ENCODE data around the gene ANTXR2. TPM values are rescaled to one million over a fixed set of nuclear protein-coding genes. Genes with fewer than 3 reads are reported as not detected.
A peak's percentile ranks its signal among the peaks of the same experiment; 100 is the strongest.

Gene ANTXR2
- total RNA-seq, 1 experiment from 2014 or later = 31.0 TPM

DNA sequence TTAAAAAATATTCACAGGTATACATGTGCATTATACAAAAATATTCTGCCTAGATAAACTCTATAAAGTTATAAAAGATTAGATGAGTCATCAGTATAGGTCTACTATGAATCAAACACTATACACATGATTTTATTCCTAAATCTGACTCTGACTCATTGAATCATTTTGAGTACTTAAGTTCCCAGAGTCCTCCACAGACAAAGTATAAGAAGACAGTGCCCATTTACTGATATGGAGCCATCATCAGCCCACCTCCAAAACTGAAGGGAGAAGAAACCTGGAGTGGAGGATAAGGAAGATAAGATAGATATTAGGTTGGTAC is 28.7 kb upstream of the ANTXR2 start:
- Mint-ChIP-seq H3K27me3 (ENCODE audit: insufficient read depth, unreplicated experiment) (no peaks in the 10 kb centered on the region), H3K36me3 (ENCODE audit: insufficient read depth, unreplicated experiment) (no peaks in the 10 kb centered on the region), H3K27ac (ENCODE audit: low read depth, unreplicated experiment) (peak overlapping the region; percentile 78), H3K4me3 (ENCODE audit: unreplicated experiment) (no peak overlapping the region), H3K9me3 (ENCODE audit: unreplicated experiment) (peaks cover 14% of the 10 kb centered on the region), H3K4me1 (ENCODE audit: insufficient read depth, unreplicated experiment) (peaks cover 25% of the 10 kb centered on the region)
- peak; percentile 50 for DNase-seq (ENCODE audit: unreplicated experiment)
- ChIA-PET POLR2A (interaction anchor here (1.1 kb wide), 1 partner anchor 29 kb away, joined by 5 read pairs; the partner anchor contains the start of gene ANTXR2), CTCF (no interaction called here)
- no TSS peak for BruUV-seq (replicated peaks)
- intact Hi-C loops (cut with micrococcal nuclease) = no loop called here
- TF ChIP-seq, protein P1, sequence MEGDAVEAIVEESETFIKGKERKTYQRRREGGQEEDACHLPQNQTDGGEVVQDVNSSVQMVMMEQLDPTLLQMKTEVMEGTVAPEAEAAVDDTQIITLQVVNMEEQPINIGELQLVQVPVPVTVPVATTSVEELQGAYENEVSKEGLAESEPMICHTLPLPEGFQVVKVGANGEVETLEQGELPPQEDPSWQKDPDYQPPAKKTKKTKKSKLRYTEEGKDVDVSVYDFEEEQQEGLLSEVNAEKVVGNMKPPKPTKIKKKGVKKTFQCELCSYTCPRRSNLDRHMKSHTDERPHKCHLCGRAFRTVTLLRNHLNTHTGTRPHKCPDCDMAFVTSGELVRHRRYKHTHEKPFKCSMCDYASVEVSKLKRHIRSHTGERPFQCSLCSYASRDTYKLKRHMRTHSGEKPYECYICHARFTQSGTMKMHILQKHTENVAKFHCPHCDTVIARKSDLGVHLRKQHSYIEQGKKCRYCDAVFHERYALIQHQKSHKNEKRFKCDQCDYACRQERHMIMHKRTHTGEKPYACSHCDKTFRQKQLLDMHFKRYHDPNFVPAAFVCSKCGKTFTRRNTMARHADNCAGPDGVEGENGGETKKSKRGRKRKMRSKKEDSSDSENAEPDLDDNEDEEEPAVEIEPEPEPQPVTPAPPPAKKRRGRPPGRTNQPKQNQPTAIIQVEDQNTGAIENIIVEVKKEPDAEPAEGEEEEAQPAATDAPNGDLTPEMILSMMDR (IDR thresholded peaks at IDR 0.05; ENCODE audit: unreplicated experiment) = no peak

GRCh38 chr4:80101071-80101791 is 28.2 kb upstream of the ANTXR2 start:
- POLR2A ChIA-PET = interaction anchor here (0.5 to 1.1 kb wide), 3 partner anchors 10 to 29 kb away, joined by 3 to 5 read pairs (median 3); partner anchors contain the start of gene ANTXR2
- CTCF ChIA-PET = no interaction called here
- no peaks in the 10 kb centered on the region for H3K36me3 Mint-ChIP-seq (ENCODE audit: insufficient read depth, unreplicated experiment)
- H3K27me3 Mint-ChIP-seq (ENCODE audit: insufficient read depth, unreplicated experiment) = no peaks in the 10 kb centered on the region
- no TSS peak for BruUV-seq (replicated peaks)
- peaks cover 9% of the 10 kb centered on the region for H3K9me3 Mint-ChIP-seq (ENCODE audit: unreplicated experiment)
- peak; percentile 22 for DNase-seq (ENCODE audit: unreplicated experiment)
- H3K27ac Mint-ChIP-seq (ENCODE audit: low read depth, unreplicated experiment) = peak overlapping the region; percentile 78
- intact Hi-C loops (cut with micrococcal nuclease) = no loop called here
- peaks cover 30% of the 10 kb centered on the region for H3K4me1 Mint-ChIP-seq (ENCODE audit: insufficient read depth, unreplicated experiment)
- TF ChIP-seq, protein P1 (IDR thresholded peaks at IDR 0.05; ENCODE audit: unreplicated experiment) = no peak
- H3K4me3 Mint-ChIP-seq (ENCODE audit: unreplicated experiment) = no peak overlapping the region

GRCh38 chr4:80099671-80100070 is 26.6 kb upstream of the ANTXR2 start:
- H3K4me3 Mint-ChIP-seq (ENCODE audit: unreplicated experiment) = no peak overlapping the region
- no peaks in the 10 kb centered on the region for H3K36me3 Mint-ChIP-seq (ENCODE audit: insufficient read depth, unreplicated experiment)
- no peak overlapping the region for H3K27ac Mint-ChIP-seq (ENCODE audit: low read depth, unreplicated experiment)
- peaks cover 33% of the 10 kb centered on the region for H3K4me1 Mint-ChIP-seq (ENCODE audit: insufficient read depth, unreplicated experiment)
- intact Hi-C loops (cut with micrococcal nuclease) = no loop called here
- CTCF ChIA-PET = no interaction called here
- peaks cover 7% of the 10 kb centered on the region for H3K9me3 Mint-ChIP-seq (ENCODE audit: unreplicated experiment)
- TF ChIP-seq, protein P1 (IDR thresholded peaks at IDR 0.05; ENCODE audit: unreplicated experiment) = no peak
- H3K27me3 Mint-ChIP-seq (ENCODE audit: insufficient read depth, unreplicated experiment) = no peaks in the 10 kb centered on the region
- POLR2A ChIA-PET = no interaction called here
- DNase-seq (ENCODE audit: unreplicated experiment) = no peak
- no TSS peak for BruUV-seq (replicated peaks)

GRCh38 chr4:80098635-80099034 is 25.6 kb upstream of the ANTXR2 start:
- BruUV-seq (replicated peaks) = no TSS peak
- POLR2A ChIA-PET = interaction anchor here (1.1 to 2.0 kb wide), 2 partner anchors 12 to 26 kb away, joined by 3 to 11 read pairs; partner anchors contain the start of gene ANTXR2
- no peak for DNase-seq (ENCODE audit: unreplicated experiment)
- no peaks in the 10 kb centered on the region for H3K27me3 Mint-ChIP-seq (ENCODE audit: insufficient read depth, unreplicated experiment)
- peaks cover 7% of the 10 kb centered on the region for H3K9me3 Mint-ChIP-seq (ENCODE audit: unreplicated experiment)
- H3K27ac Mint-ChIP-seq (ENCODE audit: low read depth, unreplicated experiment) = peak overlapping the region; percentile 69
- H3K4me3 Mint-ChIP-seq (ENCODE audit: unreplicated experiment) = no peak overlapping the region
- H3K4me1 Mint-ChIP-seq (ENCODE audit: insufficient read depth, unreplicated experiment) = peaks cover 33% of the 10 kb centered on the region
- H3K36me3 Mint-ChIP-seq (ENCODE audit: insufficient read depth, unreplicated experiment) = no peaks in the 10 kb centered on the region
- TF ChIP-seq, protein P1 (IDR thresholded peaks at IDR 0.05; ENCODE audit: unreplicated experiment) = no peak
- CTCF ChIA-PET = interaction anchor here (0.6 to 1.8 kb wide), 3 partner anchors 27 to 1300 kb away, joined by 3 to 8 read pairs (median 3); no protein-coding TSS in a partner anchor
- intact Hi-C loops (cut with micrococcal nuclease) = no loop called here
